GM12878 (cell line): ENCODE measurements around the gene RTN4. TPM values are rescaled to one million over a fixed set of nuclear protein-coding genes. Genes with fewer than 3 reads are reported as not detected.

Experiments
- ATAC-seq: fragments of 200-7000 bp; cut with Tn5 transposase; 3 replicates; pipeline ENCODE4 v1.9.1; 2020; ENCODE audit warnings: mild to moderate bottlenecking, moderate library complexity
- BruUV-seq: library from RNA; stranded (reverse); fragments of 400-500 nt; replicated peaks from 2 replicates; lab custom pipeline; 2021; lab: Mats Ljungman, UMichigan
- CTCF ChIA-PET: fragments of 300-600 bp; sonication (Branson Sonifier 250); formaldehyde crosslinking; extraction: SDS; loops from one replicate; lab custom pipeline; 2021; ENCODE audit warnings: inconsistent platforms; lab: Yijun Ruan, JAX
- POLR2A ChIA-PET: fragments of 350-600 bp; formaldehyde crosslinking; extraction: SDS; loops from one replicate; lab custom pipeline; 2021; ENCODE audit warnings: inconsistent platforms; lab: Charles Lee
- RAD21 ChIA-PET: fragments of 300-600 bp; sonication (Branson Sonifier 250); formaldehyde crosslinking; loops from one replicate; lab custom pipeline; 2023; ENCODE audit warnings: antibody characterized with exemption; ENCODE audit not compliant: unreplicated experiment; lab: Charles Lee
- SMC1A ChIA-PET: fragments of 300-600 bp; sonication (Branson Sonifier 250); formaldehyde crosslinking; loops from one replicate; lab custom pipeline; 2023; ENCODE audit not compliant: unreplicated experiment, uncharacterized antibody; lab: Charles Lee
- DNase-seq: peaks from one replicate; pipeline ENCODE4 v3.0.0-alpha.2; 2011; ENCODE audit warnings: low read depth, low spot score
- FAIRE-seq: peaks from 3 replicates; lab custom pipeline; 2011; peaks lifted over from hg19 to GRCh38; lab: Jason Lieb, UNC
- H2AFZ ChIP-seq: 2 replicates; pipeline ENCODE4 v1.6.0; 2011; ENCODE audit warnings: low read depth, low read length, control low read depth; ENCODE audit not compliant: control insufficient read depth
- H3K27ac ChIP-seq: 2 replicates; pipeline ENCODE4 v1.5.1; 2011; ENCODE audit warnings: control low read depth; ENCODE audit not compliant: control insufficient read depth, insufficient read depth
- H3K27me3 ChIP-seq, 2 experiments: replicated peaks in 1 of 2; 2 replicates each; pipeline versions ENCODE4 v1.6.0 to v1.6.1; 2011; ENCODE audit warnings: low read length in 1 of 2; ENCODE audit not compliant: control insufficient read depth in 2 of 2, insufficient read depth in 2 of 2
- H3K36me3 ChIP-seq, 2 experiments: 2 replicates each; pipeline ENCODE4 v1.5.1; 2011; ENCODE audit warnings: low read length in 1 of 2; ENCODE audit not compliant: control insufficient read depth in 2 of 2, insufficient read depth in 2 of 2
- H3K4me1 ChIP-seq: 2 replicates; pipeline ENCODE4 v1.6.1; 2011; ENCODE audit warnings: mild to moderate bottlenecking, low read length, moderate library complexity, mixed read lengths; ENCODE audit not compliant: control insufficient read depth, insufficient read depth
- H3K4me2 ChIP-seq: 2 replicates; pipeline ENCODE4 v1.6.0; 2011; ENCODE audit warnings: control low read depth; ENCODE audit not compliant: control insufficient read depth, insufficient read depth
- H3K4me3 ChIP-seq: fragments of 200-600 bp; sonication (generic); 2 replicates; pipeline ENCODE4 v1.5.1; 2016
- H3K79me2 ChIP-seq: 2 replicates; pipeline ENCODE4 v1.6.0; 2011; ENCODE audit warnings: low read length; ENCODE audit not compliant: control insufficient read depth, insufficient read depth
- H3K9ac ChIP-seq: 2 replicates; pipeline ENCODE4 v1.8.0; 2011; ENCODE audit warnings: low read length, control low read depth, mixed read lengths; ENCODE audit not compliant: control insufficient read depth, insufficient read depth
- H3K9me3 ChIP-seq: replicated peaks from 3 replicates; pipeline ENCODE4 v1.5.1; 2011; ENCODE audit warnings: mild to moderate bottlenecking, low read length; ENCODE audit not compliant: control insufficient read depth, insufficient read depth
- H4K20me1 ChIP-seq: 2 replicates; pipeline ENCODE4 v1.6.0; 2011; ENCODE audit not compliant: control insufficient read depth, insufficient read depth
- EP300 ChIP-seq, 2 experiments: fragments of 150-350 bp in 1 of 2; IDR thresholded peaks; 2 replicates each; pipeline ENCODE4 v1.6.1; 2011 to 2012; ENCODE audit warnings: low read depth in 2 of 2, low read length in 2 of 2, borderline replicate concordance in 1 of 2, improper control_type of control experiment in 1 of 2, inconsistent platforms in 1 of 2; ENCODE audit not compliant: control insufficient read depth in 1 of 2
- IKZF2 ChIP-seq, 2 experiments: fragments of 450-650 bp; IDR thresholded peaks; 2 replicates each; pipeline ENCODE4 v1.6.1; 2017; ENCODE audit warnings: mild to moderate bottlenecking in 2 of 2, moderate library complexity in 2 of 2
- MEF2A ChIP-seq: IDR thresholded peaks from 2 replicates; pipeline ENCODE4 v1.6.1; 2011; ENCODE audit warnings: low read depth, mild to moderate bottlenecking, low read length, moderate library complexity; ENCODE audit not compliant: insufficient read depth
- MEF2B ChIP-seq: fragments of 450-650 bp; IDR thresholded peaks from 2 replicates; pipeline ENCODE4 v1.6.1; 2018; ENCODE audit warnings: mild to moderate bottlenecking, moderate library complexity; ENCODE audit not compliant: partially characterized antibody, poor library complexity, severe bottlenecking
- MXI1 ChIP-seq: fragments of 150-350 bp; IDR thresholded peaks from 2 replicates; pipeline ENCODE4 v1.6.1; 2011; ENCODE audit warnings: low read depth, mild to moderate bottlenecking, inconsistent platforms, low read length, improper control_type of control experiment
- SPI1 ChIP-seq: IDR thresholded peaks from 2 replicates; pipeline ENCODE4 v1.6.1; 2011; ENCODE audit warnings: low read depth, mild to moderate bottlenecking, low read length, moderate library complexity, borderline replicate concordance; ENCODE audit not compliant: insufficient read depth
- WGBS: methylation state at CpG from one replicate; pipeline ENCODE4 v1.1.6; 2016; ENCODE audit warnings: low lambda C conversion rate; ENCODE audit not compliant: insufficient replicate concordance, insufficient coverage; ENCODE audit errors: missing lambda C conversion rate; 5-methylcytosine and 5-hydroxymethylcytosine counted together
- in situ Hi-C: fragments of 300-500 bp; cut with MboI; formaldehyde crosslinking; loops from 9 replicates; pipeline ENCODE4 v1.14.3; 2018; ENCODE audit warnings: mixed read lengths
- intact Hi-C: fragments of 100-400 bp; cut with micrococcal nuclease; formaldehyde crosslinking; loops from one replicate; pipeline ENCODE4 v1.14.2; 2022; ENCODE audit not compliant: unreplicated experiment
- polyA plus RNA-seq, 11 experiments: library from polyadenylated mRNA; depleted of rRNA in 4 of 11; unstranded in 6 of 11; stranded (reverse) in 5 of 11; fragments of >200 nt; fragmentation: Nextera tagmentation in 4 of 11; fragmentation: Illumina TruSeq in 1 of 11; extraction: Ambion mirVana in 4 of 11; extraction: Trizol in 1 of 11; gene quantifications; 1 replicate in 1 of 11; 2 replicates in 10 of 11; pipeline versions ENCODE4 v1.2.1 to v1.2.3, GENCODE V29; 2011 to 2016; ENCODE audit warnings: inconsistent platforms in 2 of 11, missing spikeins in 2 of 11, low read depth in 1 of 11
- total RNA-seq, 4 experiments: library from RNA; depleted of rRNA in 3 of 4; stranded (reverse); fragments of >200 nt in 3 of 4; fragmentation: Illumina TruSeq in 1 of 4; extraction: Trizol in 1 of 4; gene quantifications; 2 replicates each; pipeline versions ENCODE4 v1.2.1 to v1.2.3, GENCODE V29; 2013 to 2021

The RTN4 gene
- total and polyA plus RNA-seq, 10 of the 15 experiments (the other 5 are each of a cell fraction or from before 2014, with no cell fraction given) = 56.0 to 133 (median 83.3) TPM

DNA sequence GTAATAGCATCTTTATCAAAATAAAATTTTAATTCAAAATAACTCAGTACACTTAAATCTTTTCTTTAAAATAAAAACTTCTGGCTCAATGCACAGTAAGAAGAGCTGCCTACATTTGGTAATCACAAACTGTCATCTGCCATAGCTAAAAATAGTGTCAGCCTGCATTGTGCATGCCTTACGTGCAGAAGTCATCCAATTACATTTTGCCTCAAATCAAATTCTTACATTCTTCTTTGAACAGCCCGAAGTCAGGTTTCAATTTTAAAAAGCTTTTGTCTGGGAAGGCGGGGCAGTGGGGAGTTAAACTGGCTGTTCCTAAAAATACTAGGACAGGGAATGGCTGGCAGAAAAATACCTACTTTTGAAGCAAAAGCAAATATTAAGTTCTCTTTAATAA is 51.1 kb downstream of the RTN4 start:
- ChIA-PET SMC1A (interaction anchor here (0.7 to 2.3 kb wide), 16 partner anchors 9 to 174 kb away, joined by 3 to 28 read pairs (median 4); no protein-coding TSS in a partner anchor), RAD21 (interaction anchor here (1.1 to 1.8 kb wide), 10 partner anchors 11 to 520 kb away, joined by 3 to 18 read pairs (median 6); partner anchors contain the start of genes CFAP36 and RTN4), POLR2A (interaction anchor here (1.0 to 1.4 kb wide), 5 partner anchors 9 to 619 kb away, joined by 3 to 5 read pairs (median 3); no protein-coding TSS in a partner anchor), CTCF (interaction anchor here (0.5 to 1.6 kb wide), 11 partner anchors 10 to 285 kb away, joined by 3 to 9 read pairs (median 3); no protein-coding TSS in a partner anchor)
- no peaks in the 10 kb centered on the region for H3K9me3 ChIP-seq
- no peak overlapping the region for H2AFZ ChIP-seq
- in situ Hi-C loops (no loop called here), intact Hi-C loops (no loop called here)
- H4K20me1 ChIP-seq = no peaks in the 10 kb centered on the region
- no peaks in the 10 kb centered on the region for H3K36me3 ChIP-seq
- no peak for DNase-seq
- TF ChIP-seq SPI1 (no peak), MEF2B (peak; percentile 53), MEF2A (peak; percentile 72), IKZF2 (IDR thresholded peaks at IDR 0.05) (peak in 1 of 2 experiments; percentile 16; a peak in 2 of 4 replicates), EP300 (IDR thresholded peaks at IDR 0.05; ENCODE audit: borderline replicate concordance in 1 of 2, control insufficient read depth in 1 of 2, low read depth in 2 of 2, low read length in 2 of 2) (0 out of 4 replicates have a peak, but pooled peaks of 1 of the 2 experiments have one; percentile 10), MXI1 (0 out of 2 replicates have a peak, but pooled peaks have one; percentile 50)
- peaks cover 18% of the 10 kb centered on the region; the same call in 1 of the 2 replicates for H3K4me1 ChIP-seq
- peaks cover 78% of the 10 kb centered on the region for H3K79me2 ChIP-seq
- H3K9ac ChIP-seq = no peak overlapping the region
- peak overlapping the region; percentile 1; the same call in 1 of the 2 replicates for H3K27ac ChIP-seq
- 45% methylated on average over 3 of the region's 3 CpGs for WGBS
- H3K4me2 ChIP-seq = peak overlapping the region; percentile 71
- no TSS peak for BruUV-seq
- peak overlapping the region; percentile 45; the same call in 1 of the 2 replicates for H3K4me3 ChIP-seq
- H3K27me3 ChIP-seq = no peaks in the 10 kb centered on the region
- ATAC-seq = peak; percentile 61
- no peak for FAIRE-seq
